Measurements from ENCODE around the gene SERTAD3. TPM values are rescaled to one million over a fixed set of nuclear protein-coding genes. Genes with fewer than 3 reads are reported as not detected.

The SERTAD3 gene
- total RNA-seq, 1 experiment from 2014 or later, result 13.8 TPM

DNA sequence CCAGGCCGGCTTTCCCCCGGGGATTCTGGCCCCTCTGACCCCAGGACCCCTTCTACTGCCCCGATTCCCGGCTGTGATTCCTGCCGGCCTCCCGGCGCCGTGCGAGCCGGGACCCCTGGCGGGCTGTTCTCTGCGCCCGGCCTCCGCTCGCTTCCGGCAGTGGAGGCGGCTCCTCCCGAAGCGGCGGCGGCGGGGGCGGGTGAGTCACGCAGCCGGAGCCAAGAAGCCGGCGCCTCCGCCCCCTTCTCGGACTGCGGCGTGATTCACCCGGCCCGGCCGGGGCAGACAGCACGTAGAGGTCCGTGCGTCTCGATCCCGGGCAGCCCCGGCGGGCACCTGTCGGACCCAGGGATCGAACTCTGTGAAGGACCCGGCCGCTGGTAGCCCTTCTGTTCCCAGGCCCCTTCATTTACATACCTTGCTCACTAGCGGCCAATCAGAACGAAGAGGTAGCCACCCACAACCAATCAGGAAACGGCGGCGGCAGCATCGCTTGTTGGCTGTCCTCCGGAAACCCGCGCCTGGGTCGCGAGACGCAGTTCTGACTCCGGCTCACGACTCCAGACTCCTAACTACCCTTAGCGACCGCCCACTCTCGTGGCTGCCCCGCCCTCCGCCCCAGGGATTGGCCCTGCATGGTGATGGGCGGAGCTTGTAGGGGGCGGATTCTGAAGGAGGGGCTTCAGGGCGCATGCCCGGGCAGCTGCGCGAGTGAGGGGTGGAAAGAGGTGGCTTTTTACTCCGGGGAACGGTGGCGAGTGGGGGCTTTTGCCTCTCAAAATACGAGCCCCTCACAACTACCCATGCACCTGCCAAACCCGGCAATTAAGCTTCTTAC lies 18.5 kb downstream of the SERTAD3 start, which contains the start of gene SERTAD1:
Gene SERTAD1 (minus strand): TSS at position 543 of the 838 bp plus-strand sequence. CDS start 2,446 bp downstream, outside the sequence.
- peak; percentile 100 for DNase-seq (ENCODE audit: low read depth)

- DNase-seq (ENCODE audit: low read depth), result peak; percentile 47
Observed at GRCh38 chr19:40424637-40425449, 19.3 kb downstream of the SERTAD3 start.

GRCh38 chr19:40423938-40424337 lies 20.2 kb downstream of the SERTAD3 start:
- no peak for DNase-seq (ENCODE audit: low read depth)

GRCh38 chr19:40422748-40423566 lies 21.2 kb downstream of the SERTAD3 start:
- no peak for DNase-seq (ENCODE audit: low read depth)

GRCh38 chr19:40421993-40422747 lies 22.0 kb downstream of the SERTAD3 start:
- no peak for DNase-seq (ENCODE audit: low read depth)

GRCh38 chr19:40420766-40421765 lies 23.1 kb downstream of the SERTAD3 start:
- peak; percentile 94 for DNase-seq (ENCODE audit: low read depth)

DNA sequence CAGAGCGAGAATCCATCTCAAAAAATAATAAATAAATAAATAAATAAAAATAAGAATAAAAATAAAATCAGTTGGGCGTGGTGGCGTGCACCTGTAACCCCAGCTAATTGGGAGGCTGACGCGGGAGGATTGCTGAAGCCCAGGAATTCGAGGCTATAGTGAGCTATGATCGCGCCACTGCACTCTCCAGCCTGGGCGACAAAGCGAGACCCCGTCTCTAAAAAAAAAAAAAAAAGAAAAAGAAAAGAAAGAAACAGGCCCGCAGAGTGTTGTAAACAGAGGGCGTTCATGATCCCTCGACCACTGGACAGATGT lies 23.7 kb downstream of the SERTAD3 start:
- DNase-seq (ENCODE audit: low read depth), result no peak

DNA sequence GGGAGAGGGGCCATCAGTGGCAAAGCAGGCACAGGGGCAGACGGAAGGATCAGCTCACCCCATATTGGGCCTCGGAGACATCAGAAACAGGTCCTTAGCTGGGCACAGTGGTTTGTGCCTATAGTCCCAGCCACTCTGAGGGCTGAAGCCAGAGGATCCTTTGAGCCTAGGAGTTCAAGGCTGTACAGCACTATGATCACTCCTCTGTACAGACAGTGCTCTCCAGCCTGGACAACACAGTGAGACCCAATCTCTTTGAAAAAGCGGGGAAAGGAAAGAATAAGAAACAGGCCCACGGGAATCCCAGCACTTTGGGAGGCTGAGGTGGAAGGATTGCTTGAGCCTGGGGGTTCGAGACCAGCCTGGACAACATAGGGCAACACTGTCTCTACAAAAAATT lies 24.4 kb downstream of the SERTAD3 start:
- DNase-seq (ENCODE audit: low read depth), result no peak

DNA sequence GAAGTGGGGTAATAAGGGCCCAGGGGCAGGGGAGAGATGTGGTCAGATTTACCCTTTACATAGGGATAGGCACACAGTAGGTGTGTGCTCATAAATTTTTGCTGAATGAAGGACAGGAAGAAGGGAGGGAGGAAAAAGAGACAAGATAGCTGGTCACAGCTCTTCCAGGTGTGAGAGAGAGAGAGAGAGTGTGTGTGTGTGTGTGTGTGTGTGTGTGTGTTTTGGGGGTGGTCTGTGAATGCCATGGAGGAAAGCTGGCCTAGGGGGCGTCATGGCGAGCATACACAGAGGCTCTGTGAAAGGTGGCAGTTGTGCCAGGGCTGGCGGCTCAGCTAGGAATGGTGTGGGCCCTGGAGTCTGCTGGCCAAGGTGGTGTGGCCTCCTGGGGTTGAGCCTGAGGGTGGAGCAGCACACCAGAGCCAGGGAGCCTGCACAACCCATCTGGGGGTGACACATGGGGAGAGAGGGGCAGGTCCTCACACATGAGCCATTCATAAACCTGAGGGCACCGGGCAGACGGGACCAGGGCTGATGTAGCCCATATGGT lies 25.0 kb downstream of the SERTAD3 start:
- no peak for DNase-seq (ENCODE audit: low read depth)

- DNase-seq (ENCODE audit: low read depth), result no peak
Observed at GRCh38 chr19:40418040-40418439, 26.1 kb downstream of the SERTAD3 start.

DNA sequence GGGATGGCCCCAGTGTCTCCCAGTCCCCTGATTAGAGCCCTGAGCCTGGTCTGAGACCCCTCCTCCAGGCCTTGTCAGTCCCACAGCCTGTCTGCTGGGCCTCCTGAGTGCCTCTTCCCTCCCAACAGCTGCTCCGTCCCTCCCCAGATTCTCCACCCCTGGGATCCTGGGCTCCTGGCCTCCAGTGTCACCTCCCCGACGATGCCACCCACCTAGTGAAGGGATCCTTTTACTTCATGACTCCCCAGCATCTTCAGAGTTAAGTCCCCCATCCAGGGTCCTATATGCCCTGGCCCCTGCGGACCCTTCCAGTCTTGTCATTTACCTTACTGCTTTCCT lies 26.5 kb downstream of the SERTAD3 start:
- DNase-seq (ENCODE audit: low read depth), result no peak

- peak; percentile 64 for DNase-seq (ENCODE audit: low read depth)
Observed at GRCh38 chr19:40416918-40417642, 27.1 kb downstream of the SERTAD3 start.

GRCh38 chr19:40415768-40416167 lies 28.4 kb downstream of the SERTAD3 start:
- no peak for DNase-seq (ENCODE audit: low read depth)

- DNase-seq (ENCODE audit: low read depth), result no peak
Observed at GRCh38 chr19:40414542-40415535, 29.3 kb downstream of the SERTAD3 start.

- DNase-seq (ENCODE audit: low read depth), result no peak
Observed at GRCh38 chr19:40413291-40413845, 30.8 kb downstream of the SERTAD3 start, which contains the start of gene PRX. PRX (minus strand) TSS chr19:40413378; CDS start chr19:40407932, 5,446 bp downstream.

DNA sequence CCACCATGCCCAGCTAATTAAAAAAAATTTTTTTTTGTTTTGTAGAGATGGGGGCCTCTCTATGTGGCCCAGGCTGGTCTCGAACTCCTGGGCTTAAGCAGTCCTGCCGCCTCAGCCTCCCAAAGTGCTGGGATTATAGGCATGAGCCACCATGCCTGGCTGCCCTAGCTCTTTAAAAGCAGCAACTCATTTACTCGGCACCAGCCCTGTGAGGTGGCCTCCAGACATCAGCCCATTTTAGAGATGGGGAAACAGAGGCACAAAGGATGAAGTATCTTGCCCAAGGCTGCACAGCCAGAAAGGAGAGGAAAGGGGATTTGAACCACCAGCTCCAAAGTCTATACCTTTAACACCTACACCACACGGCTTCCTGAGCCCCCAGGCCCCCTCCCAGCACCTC lies 31.3 kb downstream of the SERTAD3 start:
- no peak for DNase-seq (ENCODE audit: low read depth)

GRCh38 chr19:40411958-40412499 lies 32.1 kb downstream of the SERTAD3 start:
- DNase-seq (ENCODE audit: low read depth), result no peak
